OCI-LY1 (cell line): ENCODE measurements around the gene TFAP2E.

Source experiments
- H2AFZ ChIP-seq: fragments of 200-600 bp; sonication (generic), shearing (Covaris generic); 2 replicates; pipeline ENCODE4 v1.6.0; 2014; ENCODE audit warnings: antibody characterized with exemption, mild to moderate bottlenecking, low read length
- H3F3A ChIP-seq: fragments of 200-600 bp; sonication (generic), shearing (Covaris generic); 2 replicates; pipeline ENCODE4 v1.6.0; 2014; ENCODE audit warnings: mild to moderate bottlenecking, antibody characterized with exemption, low read length, moderate library complexity; ENCODE audit not compliant: insufficient read depth
- H3K27ac ChIP-seq: fragments of 200-600 bp; sonication (generic); 2 replicates; pipeline ENCODE4 v1.5.1; 2014; ENCODE audit warnings: low read length, mixed run types, mild to moderate bottlenecking, low read depth; ENCODE audit not compliant: poor library complexity, severe bottlenecking
- H3K27me3 ChIP-seq: fragments of 200-600 bp; sonication (generic); 2 replicates; pipeline ENCODE4 v1.6.0; 2014; ENCODE audit warnings: antibody characterized with exemption, mild to moderate bottlenecking, low read length, moderate library complexity; ENCODE audit not compliant: insufficient read depth
- H3K36me3 ChIP-seq: fragments of 200-600 bp; sonication (generic); 2 replicates; pipeline ENCODE4 v1.6.1; 2014; ENCODE audit warnings: mild to moderate bottlenecking, antibody characterized with exemption, low read length, moderate library complexity, mixed read lengths; ENCODE audit not compliant: insufficient read depth
- H3K4me1 ChIP-seq: fragments of 200-600 bp; sonication (generic); 2 replicates; pipeline ENCODE4 v1.5.1; 2014; ENCODE audit warnings: mild to moderate bottlenecking, low read length, moderate library complexity; ENCODE audit not compliant: insufficient read depth, severe bottlenecking
- H3K4me2 ChIP-seq: fragments of 200-600 bp; sonication (generic), shearing (Covaris generic); 2 replicates; pipeline ENCODE4 v1.6.1; 2014; ENCODE audit warnings: low read length
- H3K4me3 ChIP-seq: fragments of 200-600 bp; sonication (generic); 2 replicates; pipeline ENCODE4 v1.5.1; 2014; ENCODE audit warnings: low read length, low read depth, mild to moderate bottlenecking, mixed read lengths; ENCODE audit not compliant: poor library complexity, severe bottlenecking
- H3K79me2 ChIP-seq: fragments of 200-600 bp; shearing (Covaris generic); 2 replicates; pipeline ENCODE4 v1.6.1; 2016; ENCODE audit warnings: mixed run types, low read length, mixed read lengths; ENCODE audit not compliant: insufficient read depth
- H3K9ac ChIP-seq: fragments of 200-600 bp; sonication (generic), shearing (Covaris generic); 2 replicates; pipeline ENCODE4 v1.6.1; 2014; ENCODE audit warnings: mild to moderate bottlenecking, low read length, mixed read lengths
- H3K9me2 ChIP-seq: fragments of 200-600 bp; sonication (generic), shearing (Covaris generic); 2 replicates; pipeline ENCODE4 v1.6.1; 2014; ENCODE audit warnings: low read depth, mild to moderate bottlenecking, low read length, mixed read lengths
- H3K9me3 ChIP-seq: fragments of 200-600 bp; shearing (Covaris generic); 2 replicates; pipeline ENCODE4 v1.6.1; 2014; ENCODE audit warnings: low read length, mixed read lengths
- H4K20me1 ChIP-seq: fragments of 200-600 bp; sonication (generic), shearing (Covaris generic); 2 replicates; pipeline ENCODE4 v1.6.0; 2016; ENCODE audit warnings: mild to moderate bottlenecking, low read length; ENCODE audit not compliant: insufficient read depth
- EZH2 ChIP-seq: fragments of 200-600 bp; sonication (generic), shearing (Covaris generic); IDR thresholded peaks from 2 replicates; pipeline ENCODE4 v1.8.0; 2017; ENCODE audit warnings: borderline replicate concordance, mixed run types, mild to moderate bottlenecking, antibody characterized with exemption, low read length, moderate library complexity, mixed read lengths
- TF ChIP-seq, protein P1 (sequence below): fragments of 200-600 bp; sonication (generic), shearing (Covaris generic); IDR thresholded peaks from 2 replicates; pipeline ENCODE4 v1.5.1; 2017; ENCODE audit warnings: mild to moderate bottlenecking, antibody characterized with exemption, low read length, moderate library complexity, mixed read lengths

TFAP2E gene

DNA sequence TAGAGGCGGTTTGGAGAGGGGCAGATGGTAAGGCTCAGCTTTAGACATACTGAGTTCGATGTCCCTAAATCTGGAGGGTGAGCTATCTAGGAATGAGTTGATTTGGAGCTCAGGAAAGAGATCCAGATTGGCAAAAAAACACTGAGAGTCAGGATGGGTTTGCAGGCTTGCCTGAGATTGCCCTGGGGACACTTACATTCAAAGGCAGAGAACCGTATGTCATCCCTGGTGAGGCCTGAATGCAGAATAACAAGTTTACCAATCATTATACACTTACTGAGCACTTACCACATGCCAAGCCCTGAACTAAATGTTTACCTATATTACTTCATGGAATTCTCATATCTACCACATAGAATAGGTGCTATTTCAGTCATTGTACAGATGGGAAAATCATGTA lies 27.5 kb downstream of the TFAP2E start:
- Histone ChIP-seq H4K20me1 (no peaks in the 10 kb centered on the region), H3K79me2 (no peaks in the 10 kb centered on the region), H3K36me3 (peaks cover 55% of the 10 kb centered on the region), H3K9me2 (no peaks in the 10 kb centered on the region), H3K4me3 (no peak overlapping the region), H3K9ac (no peak overlapping the region), H3K27me3 (no peaks in the 10 kb centered on the region), H2AFZ (no peak overlapping the region), H3K9me3 (no peaks in the 10 kb centered on the region), H3K4me2 (no peak overlapping the region), H3K4me1 (no peaks in the 10 kb centered on the region), H3F3A (no peaks in the 10 kb centered on the region), H3K27ac (no peak overlapping the region)
- TF ChIP-seq, protein P1, sequence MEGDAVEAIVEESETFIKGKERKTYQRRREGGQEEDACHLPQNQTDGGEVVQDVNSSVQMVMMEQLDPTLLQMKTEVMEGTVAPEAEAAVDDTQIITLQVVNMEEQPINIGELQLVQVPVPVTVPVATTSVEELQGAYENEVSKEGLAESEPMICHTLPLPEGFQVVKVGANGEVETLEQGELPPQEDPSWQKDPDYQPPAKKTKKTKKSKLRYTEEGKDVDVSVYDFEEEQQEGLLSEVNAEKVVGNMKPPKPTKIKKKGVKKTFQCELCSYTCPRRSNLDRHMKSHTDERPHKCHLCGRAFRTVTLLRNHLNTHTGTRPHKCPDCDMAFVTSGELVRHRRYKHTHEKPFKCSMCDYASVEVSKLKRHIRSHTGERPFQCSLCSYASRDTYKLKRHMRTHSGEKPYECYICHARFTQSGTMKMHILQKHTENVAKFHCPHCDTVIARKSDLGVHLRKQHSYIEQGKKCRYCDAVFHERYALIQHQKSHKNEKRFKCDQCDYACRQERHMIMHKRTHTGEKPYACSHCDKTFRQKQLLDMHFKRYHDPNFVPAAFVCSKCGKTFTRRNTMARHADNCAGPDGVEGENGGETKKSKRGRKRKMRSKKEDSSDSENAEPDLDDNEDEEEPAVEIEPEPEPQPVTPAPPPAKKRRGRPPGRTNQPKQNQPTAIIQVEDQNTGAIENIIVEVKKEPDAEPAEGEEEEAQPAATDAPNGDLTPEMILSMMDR = no peak
- no peak for TF ChIP-seq EZH2

GRCh38 chr1:35603468-35603867 lies 30.4 kb downstream of the TFAP2E start:
- no peak overlapping the region for H3K9ac ChIP-seq

GRCh38 chr1:35603941-35604340 lies 30.8 kb downstream of the TFAP2E start:
- Histone ChIP-seq H3K4me3 (no peak overlapping the region), H2AFZ (no peak overlapping the region), H3K4me2 (no peak overlapping the region), H3K9ac (no peak overlapping the region), H4K20me1 (no peaks in the 10 kb centered on the region), H3K27me3 (no peaks in the 10 kb centered on the region), H3K9me3 (no peaks in the 10 kb centered on the region), H3K9me2 (no peaks in the 10 kb centered on the region), H3F3A (no peaks in the 10 kb centered on the region), H3K27ac (no peak overlapping the region), H3K4me1 (no peaks in the 10 kb centered on the region), H3K36me3 (peaks cover 89% of the 10 kb centered on the region), H3K79me2 (peaks cover 17% of the 10 kb centered on the region; the same call in 1 of the 2 replicates)
- TF ChIP-seq, protein P1 = no peak
- TF ChIP-seq EZH2 = no peak

More at GRCh38 chr1:35603468-35603867, 30.4 kb downstream of the TFAP2E start:
- peaks cover 84% of the 10 kb centered on the region for H3K36me3 ChIP-seq
- H3K27ac ChIP-seq = no peak overlapping the region
- TF ChIP-seq EZH2 = no peak
- TF ChIP-seq, protein P1 = no peak
- H3K79me2 ChIP-seq = peaks cover 17% of the 10 kb centered on the region; the same call in 1 of the 2 replicates
- H4K20me1 ChIP-seq = no peaks in the 10 kb centered on the region
- H2AFZ ChIP-seq = no peak overlapping the region
- H3F3A ChIP-seq = no peaks in the 10 kb centered on the region
- no peaks in the 10 kb centered on the region for H3K9me2 ChIP-seq
- H3K4me3 ChIP-seq = no peak overlapping the region
- H3K4me2 ChIP-seq = no peak overlapping the region
- H3K9me3 ChIP-seq = no peaks in the 10 kb centered on the region
- H3K4me1 ChIP-seq = no peaks in the 10 kb centered on the region
- H3K27me3 ChIP-seq = no peaks in the 10 kb centered on the region
